Nephron progenitor cell (in vitro differentiated cells): ENCODE data around the gene IL2RA.
"Not testable (repeated sequence)": the region's sequence is repeated elsewhere in the genome, so short reads cannot be mapped to it uniquely, and the experiment has no call there.

Experiments used
- DNase-seq: peaks from one replicate; pipeline ENCODE4 v3.0.0; 2021
- H3K27ac Mint-ChIP-seq: 2 replicates; pipeline ENCODE4 v1.8.0; 2021; ENCODE audit warnings: mild to moderate bottlenecking, moderate library complexity, mixed read lengths
- H3K27me3 Mint-ChIP-seq: 2 replicates; pipeline ENCODE4 v1.8.0; 2021; ENCODE audit warnings: mild to moderate bottlenecking, low read depth, mixed read lengths; ENCODE audit not compliant: poor library complexity
- H3K36me3 Mint-ChIP-seq: 2 replicates; pipeline ENCODE4 v1.8.0; 2021; ENCODE audit warnings: low read depth, mixed read lengths
- H3K4me1 Mint-ChIP-seq: 2 replicates; pipeline ENCODE4 v1.8.0; 2021; ENCODE audit warnings: mixed read lengths
- H3K4me3 Mint-ChIP-seq: 2 replicates; pipeline ENCODE4 v1.8.0; 2021; ENCODE audit warnings: mild to moderate bottlenecking, moderate library complexity, mixed read lengths
- H3K9me3 Mint-ChIP-seq: 2 replicates; pipeline ENCODE4 v1.8.0; 2021; ENCODE audit warnings: mild to moderate bottlenecking, moderate library complexity, mixed read lengths
- TF ChIP-seq, protein P1 (sequence below): fragments of 200-600 bp; sonication (generic); IDR thresholded peaks from 2 replicates; pipeline ENCODE4 v1.5.0; 2021; ENCODE audit warnings: antibody characterized with exemption

IL2RA gene

DNA sequence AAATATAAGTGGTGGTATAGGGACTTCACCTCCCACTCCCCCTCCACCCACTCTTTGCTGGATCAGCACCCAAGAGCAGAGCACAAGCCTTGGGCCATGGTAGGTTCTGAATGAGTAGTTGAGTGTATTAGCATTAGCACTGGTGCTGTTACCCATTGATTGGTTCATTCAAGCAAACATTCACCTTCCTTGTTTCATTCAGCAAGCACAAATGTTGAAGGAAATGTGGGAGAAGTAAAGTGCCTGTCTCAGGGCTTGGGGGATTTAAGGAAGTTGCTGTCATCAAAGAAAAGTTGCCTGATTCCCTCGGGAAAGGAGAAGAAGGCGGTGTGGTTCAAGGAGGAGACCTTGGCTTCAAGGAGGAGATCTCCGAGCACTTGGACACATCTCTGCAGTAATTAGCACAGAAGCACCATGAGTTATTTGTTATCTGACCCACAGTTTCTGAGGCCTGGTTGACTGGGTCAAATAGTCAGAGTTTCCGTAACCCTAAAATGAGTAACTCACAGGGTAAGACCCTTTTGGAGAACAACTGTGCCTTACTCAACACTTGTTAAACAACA, 17.3 kb downstream of the IL2RA start:
- TF ChIP-seq, protein P1, sequence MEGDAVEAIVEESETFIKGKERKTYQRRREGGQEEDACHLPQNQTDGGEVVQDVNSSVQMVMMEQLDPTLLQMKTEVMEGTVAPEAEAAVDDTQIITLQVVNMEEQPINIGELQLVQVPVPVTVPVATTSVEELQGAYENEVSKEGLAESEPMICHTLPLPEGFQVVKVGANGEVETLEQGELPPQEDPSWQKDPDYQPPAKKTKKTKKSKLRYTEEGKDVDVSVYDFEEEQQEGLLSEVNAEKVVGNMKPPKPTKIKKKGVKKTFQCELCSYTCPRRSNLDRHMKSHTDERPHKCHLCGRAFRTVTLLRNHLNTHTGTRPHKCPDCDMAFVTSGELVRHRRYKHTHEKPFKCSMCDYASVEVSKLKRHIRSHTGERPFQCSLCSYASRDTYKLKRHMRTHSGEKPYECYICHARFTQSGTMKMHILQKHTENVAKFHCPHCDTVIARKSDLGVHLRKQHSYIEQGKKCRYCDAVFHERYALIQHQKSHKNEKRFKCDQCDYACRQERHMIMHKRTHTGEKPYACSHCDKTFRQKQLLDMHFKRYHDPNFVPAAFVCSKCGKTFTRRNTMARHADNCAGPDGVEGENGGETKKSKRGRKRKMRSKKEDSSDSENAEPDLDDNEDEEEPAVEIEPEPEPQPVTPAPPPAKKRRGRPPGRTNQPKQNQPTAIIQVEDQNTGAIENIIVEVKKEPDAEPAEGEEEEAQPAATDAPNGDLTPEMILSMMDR, result no peak
- no peak for DNase-seq
- H3K9me3 Mint-ChIP-seq, result no peaks in the 10 kb centered on the region
- H3K27me3 Mint-ChIP-seq, result peaks cover 46% of the 10 kb centered on the region
- H3K36me3 Mint-ChIP-seq, result no peaks in the 10 kb centered on the region
- H3K4me3 Mint-ChIP-seq, result no peak overlapping the region
- no peaks in the 10 kb centered on the region for H3K4me1 Mint-ChIP-seq
- no peak overlapping the region for H3K27ac Mint-ChIP-seq

DNA sequence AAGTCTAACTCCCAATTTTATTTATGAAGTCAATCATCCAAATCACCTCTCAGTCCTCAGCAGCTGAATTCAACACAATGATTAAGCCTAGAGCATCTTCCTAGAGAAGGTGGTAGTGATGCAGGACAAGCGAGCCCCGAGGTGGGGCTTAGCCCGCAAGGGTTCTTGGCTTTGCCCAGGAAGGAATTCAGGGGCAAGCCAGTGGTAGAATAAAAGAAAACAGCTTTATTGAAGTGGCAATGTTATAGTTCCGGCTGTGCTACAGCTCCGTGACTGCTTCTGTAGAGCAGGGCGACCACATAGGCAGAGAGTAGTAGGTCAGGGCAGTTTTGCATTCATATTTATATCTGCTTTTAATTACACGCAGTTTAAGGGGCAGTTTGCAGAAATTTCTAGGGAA, 18.1 kb downstream of the IL2RA start:
- Mint-ChIP-seq H3K36me3 (no peaks in the 10 kb centered on the region), H3K9me3 (no peaks in the 10 kb centered on the region), H3K4me3 (no peak overlapping the region), H3K27ac (no peak overlapping the region), H3K4me1 (no peaks in the 10 kb centered on the region), H3K27me3 (peaks cover 46% of the 10 kb centered on the region)
- TF ChIP-seq, protein P1, result no peak
- no peak for DNase-seq

DNA sequence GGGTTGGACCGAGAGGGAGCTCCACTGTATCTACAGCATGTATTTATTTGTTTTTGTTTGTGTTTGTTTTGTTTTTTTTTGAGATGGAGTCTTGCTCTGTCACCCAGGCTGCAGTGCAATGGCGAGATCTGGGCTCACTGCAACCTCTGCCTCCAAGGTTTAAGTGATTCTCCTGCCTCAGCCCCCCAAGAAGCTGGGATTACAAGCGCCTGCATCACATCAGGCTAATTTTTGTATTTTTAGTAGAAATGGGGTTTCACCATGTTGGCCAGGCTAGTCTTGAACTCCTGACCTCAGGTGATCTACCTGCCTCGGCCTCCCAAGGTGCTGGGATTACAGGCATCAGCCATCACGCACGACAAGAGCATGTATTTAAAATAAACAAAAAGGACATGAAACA, 18.8 kb downstream of the IL2RA start:
- not testable (repeated sequence) for H3K4me1 Mint-ChIP-seq, DNase-seq, H3K36me3 Mint-ChIP-seq, H3K4me3 Mint-ChIP-seq, H3K27ac Mint-ChIP-seq, H3K9me3 Mint-ChIP-seq
- peaks cover 44% of the 10 kb centered on the region for H3K27me3 Mint-ChIP-seq

DNA sequence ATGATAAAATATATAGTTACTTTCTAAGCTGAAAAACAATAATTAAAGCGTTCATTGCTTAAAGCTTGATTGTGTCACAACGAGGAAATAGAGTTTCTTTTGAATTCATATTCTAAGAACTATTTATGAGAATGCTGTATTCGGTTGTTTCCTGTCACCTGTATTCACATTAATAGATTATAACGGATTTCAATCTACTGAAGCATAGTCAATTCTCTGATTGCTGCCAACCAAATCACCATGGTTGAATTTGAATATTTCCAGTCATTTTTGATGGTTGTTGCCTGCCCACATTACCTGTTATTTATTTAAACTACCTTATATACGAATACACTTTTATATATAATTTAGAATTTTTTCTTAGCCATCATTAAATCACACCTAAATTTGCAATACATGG, 22.0 kb downstream of the IL2RA start:
- TF ChIP-seq, protein P1, result no peak
- no peaks in the 10 kb centered on the region for H3K36me3 Mint-ChIP-seq
- DNase-seq, result no peak
- H3K4me3 Mint-ChIP-seq, result no peak overlapping the region
- no peak overlapping the region for H3K27ac Mint-ChIP-seq
- peaks cover 44% of the 10 kb centered on the region for H3K27me3 Mint-ChIP-seq
- H3K9me3 Mint-ChIP-seq, result peaks cover 4% of the 10 kb centered on the region
- H3K4me1 Mint-ChIP-seq, result peaks cover 21% of the 10 kb centered on the region

DNA sequence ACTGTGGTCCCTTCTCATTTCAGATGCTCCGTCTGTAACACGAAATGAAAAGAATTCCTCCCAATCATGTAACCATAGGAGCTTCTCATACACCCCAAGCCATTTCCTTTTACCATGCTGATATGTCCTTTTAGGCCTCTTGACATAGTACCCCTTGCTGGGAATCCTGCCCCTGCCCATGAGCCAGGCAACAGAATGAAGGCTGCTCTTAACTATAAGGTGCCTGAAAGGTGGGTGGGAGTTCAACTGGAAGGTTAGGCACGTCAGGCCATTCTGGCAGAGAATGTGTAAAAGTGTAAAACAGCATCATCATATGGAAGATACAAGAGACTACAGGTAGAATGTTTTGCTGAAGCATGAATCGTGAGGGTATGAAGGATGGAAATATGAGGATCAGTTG, 22.5 kb downstream of the IL2RA start:
- Mint-ChIP-seq H3K4me1 (peaks cover 24% of the 10 kb centered on the region), H3K4me3 (no peak overlapping the region), H3K36me3 (no peaks in the 10 kb centered on the region), H3K9me3 (peaks cover 4% of the 10 kb centered on the region), H3K27me3 (peaks cover 41% of the 10 kb centered on the region), H3K27ac (no peak overlapping the region)
- TF ChIP-seq, protein P1, result no peak
- DNase-seq, result no peak

DNA sequence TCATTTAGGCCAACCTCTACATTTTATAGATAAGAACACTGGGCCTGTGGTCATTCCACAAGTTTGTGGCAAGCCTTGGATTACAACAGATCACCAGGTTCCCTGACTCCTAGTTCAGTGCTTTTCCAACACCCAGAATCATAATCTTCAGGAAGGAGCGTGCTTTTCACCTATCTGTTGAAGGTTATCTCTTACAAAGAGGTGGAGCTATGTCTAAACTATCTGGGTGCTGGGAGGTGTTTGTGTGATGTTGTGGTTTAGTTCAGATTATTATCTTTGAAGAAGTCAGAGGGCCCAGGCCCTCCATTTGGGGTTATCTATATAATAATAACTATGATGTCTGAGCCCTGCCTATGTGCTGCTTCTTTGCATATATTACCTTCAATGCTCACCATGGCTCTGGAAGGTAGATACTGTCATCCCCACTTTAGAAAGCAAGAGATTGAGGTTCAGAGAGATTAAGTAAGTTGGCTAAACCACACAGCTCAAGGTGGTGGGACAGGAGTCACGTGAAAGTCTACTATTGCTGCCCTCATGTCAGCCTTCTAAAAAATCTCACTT, 24.0 kb downstream of the IL2RA start:
- Mint-ChIP-seq H3K4me3 (no peak overlapping the region), H3K36me3 (no peaks in the 10 kb centered on the region), H3K27me3 (peaks cover 30% of the 10 kb centered on the region), H3K9me3 (peaks cover 4% of the 10 kb centered on the region), H3K27ac (no peak overlapping the region), H3K4me1 (peaks cover 36% of the 10 kb centered on the region)
- no peak for DNase-seq
- TF ChIP-seq, protein P1, result no peak
